Upper lobe of left lung (tissue), 4 donors: ENCODE measurements around the gene MECP2.

ENCODE experiments used
- EP300 ChIP-seq, 4 donors: sonication (generic); formaldehyde crosslinking; IDR thresholded peaks; one replicate each; pipeline ENCODE4 v1.5.1; 2017; ENCODE audit warnings: antibody characterized with exemption in 4 of 4, control low read depth in 2 of 4
- POLR2AphosphoS5 ChIP-seq, 2 donors: sonication (generic); formaldehyde crosslinking; IDR thresholded peaks; one replicate each; pipeline ENCODE4 v1.5.1; 2017; ENCODE audit warnings: antibody characterized with exemption in 2 of 2
- TF ChIP-seq, protein P1 (sequence below), 6 experiments: fragments of 450-650 bp in 4 of 6; fragments of 200-600 bp in 2 of 6; sonication (generic) in 2 of 6; IDR thresholded peaks; one replicate each; pipeline ENCODE4 v1.5.1; 2016 to 2019; ENCODE audit warnings: antibody characterized with exemption in 6 of 6

DNA sequence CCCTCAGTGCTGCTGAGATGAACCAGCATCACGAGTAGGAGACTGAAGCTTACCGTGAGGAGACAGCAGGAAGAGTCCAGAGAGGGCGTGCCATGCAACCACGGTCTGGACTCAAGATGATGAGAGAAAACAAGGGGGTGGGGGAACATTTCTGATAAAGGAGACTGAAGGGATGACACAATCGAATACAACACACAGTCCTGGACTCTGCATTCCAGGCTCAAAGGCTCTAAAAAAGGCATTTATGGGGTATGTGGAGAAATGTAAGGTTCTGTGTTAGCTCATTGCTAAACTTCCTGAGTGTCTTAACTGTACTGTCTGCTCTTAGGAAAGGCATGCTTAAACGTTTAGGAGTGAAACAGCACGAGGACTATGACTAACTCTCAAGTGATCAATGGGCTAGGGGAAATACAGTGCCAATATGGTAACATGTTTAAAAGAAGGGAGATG is 57.2 kb downstream of the MECP2 start:
- TF ChIP-seq, protein P1, sequence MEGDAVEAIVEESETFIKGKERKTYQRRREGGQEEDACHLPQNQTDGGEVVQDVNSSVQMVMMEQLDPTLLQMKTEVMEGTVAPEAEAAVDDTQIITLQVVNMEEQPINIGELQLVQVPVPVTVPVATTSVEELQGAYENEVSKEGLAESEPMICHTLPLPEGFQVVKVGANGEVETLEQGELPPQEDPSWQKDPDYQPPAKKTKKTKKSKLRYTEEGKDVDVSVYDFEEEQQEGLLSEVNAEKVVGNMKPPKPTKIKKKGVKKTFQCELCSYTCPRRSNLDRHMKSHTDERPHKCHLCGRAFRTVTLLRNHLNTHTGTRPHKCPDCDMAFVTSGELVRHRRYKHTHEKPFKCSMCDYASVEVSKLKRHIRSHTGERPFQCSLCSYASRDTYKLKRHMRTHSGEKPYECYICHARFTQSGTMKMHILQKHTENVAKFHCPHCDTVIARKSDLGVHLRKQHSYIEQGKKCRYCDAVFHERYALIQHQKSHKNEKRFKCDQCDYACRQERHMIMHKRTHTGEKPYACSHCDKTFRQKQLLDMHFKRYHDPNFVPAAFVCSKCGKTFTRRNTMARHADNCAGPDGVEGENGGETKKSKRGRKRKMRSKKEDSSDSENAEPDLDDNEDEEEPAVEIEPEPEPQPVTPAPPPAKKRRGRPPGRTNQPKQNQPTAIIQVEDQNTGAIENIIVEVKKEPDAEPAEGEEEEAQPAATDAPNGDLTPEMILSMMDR (IDR thresholded peaks at IDR 0.05), result no peak
- TF ChIP-seq POLR2AphosphoS5 (IDR thresholded peaks at IDR 0.05) (no peak), EP300 (IDR thresholded peaks at IDR 0.05) (peak in 1 of 4 donors; percentile 76)
